Measurements from ENCODE around the gene PDIA6. TPM values are rescaled to one million over a fixed set of nuclear protein-coding genes. Genes with fewer than 3 reads are reported as not detected.

The PDIA6 gene
- total and polyA plus RNA-seq, 9 of the 15 experiments (the other 6 are each of a cell fraction or from before 2014, with no cell fraction given) = 166 to 268 (median 229) TPM

DNA sequence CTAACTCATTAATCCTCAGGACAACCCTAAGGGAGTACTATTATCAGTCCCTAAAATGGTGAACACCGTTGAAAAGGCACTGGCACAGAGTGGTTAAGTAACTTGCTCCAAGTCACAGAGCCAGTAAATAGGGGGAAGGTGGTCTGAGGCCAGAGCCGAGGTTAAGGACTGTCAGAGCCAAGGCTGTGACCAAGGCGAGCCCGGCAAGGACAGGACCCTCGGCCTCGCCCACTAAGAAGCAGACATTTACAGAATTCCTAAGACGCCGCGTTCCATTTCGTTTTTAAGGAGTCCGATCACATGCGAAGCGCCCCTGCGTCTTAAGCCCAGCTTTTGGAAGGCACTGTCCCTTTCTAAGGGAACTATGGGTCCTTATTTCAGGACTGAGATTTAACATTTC, 1.1 kb downstream of the PDIA6 start (continued):
- TF ChIP-seq MITF (IDR thresholded peaks at IDR 0.05) = no peak

- peaks cover 48% of the 10 kb centered on the region; the same call in 2 of the 3 replicates for H3K36me3 ChIP-seq (ENCODE audit: control insufficient read depth, insufficient read depth, low read length)
- FAIRE-seq (peak; percentile 75), DNase-seq (ENCODE audit: extremely low read depth in 1 of 4, low spot score in 3 of 4) (peak in 2 of 4 experiments; percentile 25 to 48), ATAC-seq (no peak)
- H3K9me3 ChIP-seq (replicated peaks; ENCODE audit: control insufficient read depth, insufficient read depth, low read depth, low read length) = no peaks in the 10 kb centered on the region
- H3K27me3 ChIP-seq (ENCODE audit: control insufficient read depth in 2 of 2, insufficient read depth in 2 of 2, low read length in 2 of 2) = no peaks in the 10 kb centered on the region
- peaks cover 9 to 30% of the 10 kb centered on the region in 2 experiments; a peak in 3 of 5 replicates for H3K4me1 ChIP-seq (replicated peaks in 1 of 2; ENCODE audit: control insufficient read depth in 2 of 2, insufficient read depth in 2 of 2, low read length in 2 of 2)
- peaks cover 68% of the 10 kb centered on the region for H3K79me2 ChIP-seq (ENCODE audit: control insufficient read depth, insufficient read depth, low read length)
- peak overlapping the region; percentile 94 for H3K27ac ChIP-seq (ENCODE audit: extremely low read depth, low read depth, low read length)
- H3K4me2 ChIP-seq (ENCODE audit: insufficient read depth, low read length) = peak overlapping the region; percentile 98
- in situ Hi-C loops (cut with MboI) (no loop called here), intact Hi-C loops (cut with micrococcal nuclease) (no loop called here)
- H4K20me1 ChIP-seq (replicated peaks; ENCODE audit: control insufficient read depth, insufficient read depth, low read length) = peaks cover 43% of the 10 kb centered on the region
- no peak overlapping the region for H2AFZ ChIP-seq (ENCODE audit: low read depth, low read length)
- peak overlapping the region in 1 of 2 experiments; percentile 92; a peak in 3 of 4 replicates for H3K9ac ChIP-seq (ENCODE audit: insufficient read depth in 1 of 2, low read depth in 2 of 2, low read length in 2 of 2)
- H3K9me1 ChIP-seq (ENCODE audit: control insufficient read depth, insufficient read depth, low read length) = no peaks in the 10 kb centered on the region
- ChIA-PET POLR2A (interaction anchor here (1.1 kb wide), 1 partner anchor 24 kb away, joined by 3 read pairs; no protein-coding TSS in a partner anchor), CTCF (ENCODE audit: low intra/inter-chr PET ratio) (no interaction called here)
- WGBS (ENCODE audit: insufficient coverage, low coverage, missing lambda C conversion rate) = 27% methylated on average over 8 of the region's 8 CpGs
- H3K4me3 ChIP-seq = peak overlapping the region; percentile 99
- TSS peak; percentile 46 for BruUV-seq (replicated peaks)
- TF ChIP-seq ZNF639 (CRISPR knock-in tag; conservative IDR thresholded peaks at IDR 0.05 in 1 of 2, IDR thresholded peaks at IDR 0.05 in 1 of 2) = 0 out of 4 replicates have a peak, but pooled peaks of 1 of the 2 experiments have one; percentile 21
- no peak for TF ChIP-seq HSF4 (CRISPR knock-in tag; IDR thresholded peaks at IDR 0.05; ENCODE audit: borderline replicate concordance)
- TF ChIP-seq HNRNPLL (IDR thresholded peaks at IDR 0.05; ENCODE audit: low read depth, low read length, poor library complexity, severe bottlenecking) = no peak
- TF ChIP-seq ZNF146 (CRISPR knock-in tag; IDR thresholded peaks at IDR 0.05; ENCODE audit: unreplicated experiment) = no peak
- no peak for TF ChIP-seq ILF3 (IDR thresholded peaks at IDR 0.05; ENCODE audit: borderline replicate concordance)
- TF ChIP-seq BRD4 (IDR thresholded peaks at IDR 0.05) = no peak
- no peak for TF ChIP-seq ZNF764 (CRISPR knock-in tag; IDR thresholded peaks at IDR 0.05; ENCODE audit: low read depth)
- no peak for TF ChIP-seq ELF1 (tag; IDR thresholded peaks at IDR 0.05)
- TF ChIP-seq CBFA2T2 (conservative IDR thresholded peaks at IDR 0.05) = peak; percentile 48
- no peak for TF ChIP-seq U2AF1 (optimal IDR thresholded peaks at IDR 0.05; ENCODE audit: low read depth, low read length)
- TF ChIP-seq ZNF24 (IDR thresholded peaks at IDR 0.05) = no peak
- TF ChIP-seq ZSCAN29 (IDR thresholded peaks at IDR 0.05) = no peak
- TF ChIP-seq CSDE1 (IDR thresholded peaks at IDR 0.05) = no peak
- no peak for TF ChIP-seq ATF4 (CRISPR knock-in tag; IDR thresholded peaks at IDR 0.05)
These were observed 2.1 kb downstream of the PDIA6 start for GRCh38 chr2:10810202-10811161.

Data from K562 (cell line).